WTC11 (cell line): ENCODE data around the gene KCTD2. TPM values are rescaled to one million over a fixed set of nuclear protein-coding genes. Genes with fewer than 3 reads are reported as not detected.

Experiments
- ATAC-seq: fragments of 200-7000 bp; cut with Tn5 transposase; 2 replicates; pipeline ENCODE4 v1.10.0; 2021; ENCODE audit warnings: mild to moderate bottlenecking, moderate library complexity
- CTCF ChIA-PET: fragments of 300-600 bp; sonication (Branson Sonifier 250); formaldehyde crosslinking; loops from one replicate; lab custom pipeline; 2021; ENCODE audit warnings: antibody characterized with exemption; lab: Charles Lee
- POLR2A ChIA-PET: fragments of 350-600 bp; sonication (Branson Sonifier 250); formaldehyde crosslinking; loops from one replicate; lab custom pipeline; 2021; ENCODE audit warnings: antibody characterized with exemption; lab: Charles Lee
- DNase-seq: peaks from one replicate; pipeline ENCODE4 v3.0.0; 2021; ENCODE audit warnings: low spot score
- H3K27ac Mint-ChIP-seq: 2 replicates; pipeline ENCODE4 v1.8.0; 2021; ENCODE audit warnings: mixed read lengths
- H3K27me3 Mint-ChIP-seq: 2 replicates; pipeline ENCODE4 v1.8.0; 2021; ENCODE audit warnings: low read depth, mild to moderate bottlenecking, moderate library complexity, mixed read lengths
- H3K36me3 Mint-ChIP-seq: 2 replicates; pipeline ENCODE4 v1.8.0; 2021; ENCODE audit warnings: mixed read lengths
- H3K4me1 Mint-ChIP-seq: 2 replicates; pipeline ENCODE4 v1.8.0; 2022; ENCODE audit warnings: mixed read lengths
- H3K4me3 Mint-ChIP-seq: 2 replicates; pipeline ENCODE4 v1.8.0; 2021; ENCODE audit warnings: mild to moderate bottlenecking, moderate library complexity, mixed read lengths
- H3K9me3 Mint-ChIP-seq: 2 replicates; pipeline ENCODE4 v1.8.0; 2021; ENCODE audit warnings: mixed read lengths
- CBFB ChIP-seq: sonication (generic); formaldehyde crosslinking; IDR thresholded peaks from 2 replicates; pipeline ENCODE4 v1.8.1; 2022; ENCODE audit warnings: mild to moderate bottlenecking, low read depth, missing genetic modification reagents
- ETV6 ChIP-seq: sonication (generic); formaldehyde crosslinking; IDR thresholded peaks from 2 replicates; pipeline ENCODE4 v1.8.1; 2022; ENCODE audit warnings: mild to moderate bottlenecking, missing genetic modification reagents
- FOXK1 ChIP-seq: sonication (generic); formaldehyde crosslinking; IDR thresholded peaks from 2 replicates; pipeline ENCODE4 v1.8.0; 2022; ENCODE audit warnings: mild to moderate bottlenecking, moderate library complexity, missing genetic modification reagents
- GABPB1 ChIP-seq: sonication (generic); formaldehyde crosslinking; IDR thresholded peaks from 2 replicates; pipeline ENCODE4 v1.8.1; 2023; ENCODE audit warnings: mild to moderate bottlenecking, missing genetic modification reagents
- HMGXB4 ChIP-seq: sonication (generic); formaldehyde crosslinking; IDR thresholded peaks from 2 replicates; pipeline ENCODE4 v1.8.1; 2023; ENCODE audit warnings: mild to moderate bottlenecking, moderate library complexity, missing genetic modification reagents
- JUN ChIP-seq: sonication (generic); formaldehyde crosslinking; IDR thresholded peaks from 2 replicates; pipeline ENCODE4 v1.8.0; 2023; ENCODE audit warnings: mild to moderate bottlenecking, missing genetic modification reagents
- KAT7 ChIP-seq: sonication (generic); formaldehyde crosslinking; IDR thresholded peaks from 2 replicates; pipeline ENCODE4 v1.8.1; 2023; ENCODE audit warnings: missing genetic modification reagents, mild to moderate bottlenecking, borderline replicate concordance
- MYBL2 ChIP-seq: sonication (generic); formaldehyde crosslinking; IDR thresholded peaks from 2 replicates; pipeline ENCODE4 v1.8.1; 2023; ENCODE audit warnings: mild to moderate bottlenecking, moderate library complexity, missing genetic modification reagents
- PRRX2 ChIP-seq: fragments of 250-450 bp; sonication (Bioruptor Pico); IDR thresholded peaks from 2 replicates; pipeline ENCODE4 v1.8.0; 2021; ENCODE audit warnings: mild to moderate bottlenecking
- STAT6 ChIP-seq: sonication (generic); formaldehyde crosslinking; conservative IDR thresholded peaks from 2 replicates; pipeline ENCODE4 v1.8.1; 2023; ENCODE audit warnings: mild to moderate bottlenecking, low read depth, missing genetic modification reagents, moderate library complexity
- TEAD4 ChIP-seq: sonication (generic); formaldehyde crosslinking; IDR thresholded peaks from 2 replicates; pipeline ENCODE4 v1.8.0; 2022; ENCODE audit warnings: mild to moderate bottlenecking, missing genetic modification reagents
- ZBTB21 ChIP-seq: sonication (generic); formaldehyde crosslinking; IDR thresholded peaks from 2 replicates; pipeline ENCODE4 v1.8.1; 2023; ENCODE audit warnings: mild to moderate bottlenecking, missing genetic modification reagents, borderline replicate concordance
- ZNF396 ChIP-seq: fragments of 250-450 bp; sonication (Bioruptor Pico); IDR thresholded peaks from 2 replicates; pipeline ENCODE4 v1.8.0; 2021; ENCODE audit warnings: mild to moderate bottlenecking, moderate library complexity, borderline replicate concordance
- ZNF423 ChIP-seq: fragments of 250-450 bp; sonication (Bioruptor Pico); IDR thresholded peaks from 2 replicates; pipeline ENCODE4 v2.1.2; 2022; ENCODE audit warnings: mild to moderate bottlenecking, moderate library complexity
- total RNA-seq: library from RNA; stranded (reverse); gene quantifications from 3 replicates; pipeline ENCODE4 v1.2.3, GENCODE V29; 2021
- TF ChIP-seq, protein P1 (sequence below): sonication (generic); formaldehyde crosslinking; IDR thresholded peaks from 2 replicates; pipeline ENCODE4 v1.8.0; 2022; ENCODE audit warnings: mild to moderate bottlenecking, missing genetic modification reagents
- TF ChIP-seq, protein P2 (sequence below): sonication (generic); formaldehyde crosslinking; IDR thresholded peaks from 2 replicates; pipeline ENCODE4 v1.8.0; 2022; ENCODE audit warnings: mild to moderate bottlenecking, missing genetic modification reagents
- TF ChIP-seq, protein P3 (sequence below): sonication (generic); formaldehyde crosslinking; IDR thresholded peaks from 2 replicates; pipeline ENCODE4 v1.8.0; 2023; ENCODE audit warnings: missing genetic modification reagents, mild to moderate bottlenecking, borderline replicate concordance
- TF ChIP-seq, protein P4 (sequence below): sonication (generic); formaldehyde crosslinking; IDR thresholded peaks from 2 replicates; pipeline ENCODE4 v1.8.1; 2023; ENCODE audit warnings: mild to moderate bottlenecking, missing genetic modification reagents
- TF ChIP-seq, protein P5 (sequence below): sonication (generic); formaldehyde crosslinking; IDR thresholded peaks from 2 replicates; pipeline ENCODE4 v1.8.0; 2023; ENCODE audit warnings: missing genetic modification reagents
- TF ChIP-seq, protein P6 (sequence below): sonication (generic); formaldehyde crosslinking; IDR thresholded peaks from 2 replicates; pipeline ENCODE4 v1.8.0; 2022; ENCODE audit warnings: mild to moderate bottlenecking, missing genetic modification reagents

The KCTD2 gene
- total RNA-seq, 1 experiment from 2014 or later: 31.3 TPM

- H3K27ac Mint-ChIP-seq: peak within 1 kb of the TSS; percentile 99
- peak; percentile 81 for ATAC-seq
- peaks cover 26% of the 10 kb centered on the region for H3K4me1 Mint-ChIP-seq
- H3K9me3 Mint-ChIP-seq: no peaks in the 10 kb centered on the region
- POLR2A ChIA-PET: interaction anchor here (0.6 to 3.5 kb wide), 20 partner anchors 9 to 380 kb away, joined by 3 to 30 read pairs (median 4); partner anchors contain the start of genes CDR2L, FDXR, HID1 and KCTD2
- CTCF ChIA-PET: interaction anchor here (0.5 to 7.0 kb wide), 41 partner anchors 10 to 276 kb away, joined by 3 to 139 read pairs (median 5); partner anchors contain the start of genes ATP5PD, CDR2L, FDXR and HID1
- peak; percentile 94 for DNase-seq
- peaks cover 7% of the 10 kb centered on the region; the same call in 1 of the 2 replicates for H3K36me3 Mint-ChIP-seq
- H3K27me3 Mint-ChIP-seq: no peaks in the 10 kb centered on the region
- peak within 1 kb of the TSS; percentile 73 for H3K4me3 Mint-ChIP-seq
- peak; percentile 95 for TF ChIP-seq FOXK1 (CRISPR knock-in tag)
- TF ChIP-seq, protein P1, sequence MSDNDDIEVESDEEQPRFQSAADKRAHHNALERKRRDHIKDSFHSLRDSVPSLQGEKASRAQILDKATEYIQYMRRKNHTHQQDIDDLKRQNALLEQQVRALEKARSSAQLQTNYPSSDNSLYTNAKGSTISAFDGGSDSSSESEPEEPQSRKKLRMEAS (CRISPR knock-in tag): peak; percentile 79; the same call in 1 of the 2 replicates
- TF ChIP-seq, protein P2, sequence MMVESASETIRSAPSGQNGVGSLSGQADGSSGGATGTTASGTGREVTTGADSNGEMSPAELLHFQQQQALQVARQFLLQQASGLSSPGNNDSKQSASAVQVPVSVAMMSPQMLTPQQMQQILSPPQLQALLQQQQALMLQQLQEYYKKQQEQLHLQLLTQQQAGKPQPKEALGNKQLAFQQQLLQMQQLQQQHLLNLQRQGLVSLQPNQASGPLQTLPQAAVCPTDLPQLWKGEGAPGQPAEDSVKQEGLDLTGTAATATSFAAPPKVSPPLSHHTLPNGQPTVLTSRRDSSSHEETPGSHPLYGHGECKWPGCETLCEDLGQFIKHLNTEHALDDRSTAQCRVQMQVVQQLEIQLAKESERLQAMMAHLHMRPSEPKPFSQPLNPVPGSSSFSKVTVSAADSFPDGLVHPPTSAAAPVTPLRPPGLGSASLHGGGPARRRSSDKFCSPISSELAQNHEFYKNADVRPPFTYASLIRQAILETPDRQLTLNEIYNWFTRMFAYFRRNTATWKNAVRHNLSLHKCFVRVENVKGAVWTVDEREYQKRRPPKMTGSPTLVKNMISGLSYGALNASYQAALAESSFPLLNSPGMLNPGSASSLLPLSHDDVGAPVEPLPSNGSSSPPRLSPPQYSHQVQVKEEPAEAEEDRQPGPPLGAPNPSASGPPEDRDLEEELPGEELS: peak; percentile 87
- TF ChIP-seq, protein P3, sequence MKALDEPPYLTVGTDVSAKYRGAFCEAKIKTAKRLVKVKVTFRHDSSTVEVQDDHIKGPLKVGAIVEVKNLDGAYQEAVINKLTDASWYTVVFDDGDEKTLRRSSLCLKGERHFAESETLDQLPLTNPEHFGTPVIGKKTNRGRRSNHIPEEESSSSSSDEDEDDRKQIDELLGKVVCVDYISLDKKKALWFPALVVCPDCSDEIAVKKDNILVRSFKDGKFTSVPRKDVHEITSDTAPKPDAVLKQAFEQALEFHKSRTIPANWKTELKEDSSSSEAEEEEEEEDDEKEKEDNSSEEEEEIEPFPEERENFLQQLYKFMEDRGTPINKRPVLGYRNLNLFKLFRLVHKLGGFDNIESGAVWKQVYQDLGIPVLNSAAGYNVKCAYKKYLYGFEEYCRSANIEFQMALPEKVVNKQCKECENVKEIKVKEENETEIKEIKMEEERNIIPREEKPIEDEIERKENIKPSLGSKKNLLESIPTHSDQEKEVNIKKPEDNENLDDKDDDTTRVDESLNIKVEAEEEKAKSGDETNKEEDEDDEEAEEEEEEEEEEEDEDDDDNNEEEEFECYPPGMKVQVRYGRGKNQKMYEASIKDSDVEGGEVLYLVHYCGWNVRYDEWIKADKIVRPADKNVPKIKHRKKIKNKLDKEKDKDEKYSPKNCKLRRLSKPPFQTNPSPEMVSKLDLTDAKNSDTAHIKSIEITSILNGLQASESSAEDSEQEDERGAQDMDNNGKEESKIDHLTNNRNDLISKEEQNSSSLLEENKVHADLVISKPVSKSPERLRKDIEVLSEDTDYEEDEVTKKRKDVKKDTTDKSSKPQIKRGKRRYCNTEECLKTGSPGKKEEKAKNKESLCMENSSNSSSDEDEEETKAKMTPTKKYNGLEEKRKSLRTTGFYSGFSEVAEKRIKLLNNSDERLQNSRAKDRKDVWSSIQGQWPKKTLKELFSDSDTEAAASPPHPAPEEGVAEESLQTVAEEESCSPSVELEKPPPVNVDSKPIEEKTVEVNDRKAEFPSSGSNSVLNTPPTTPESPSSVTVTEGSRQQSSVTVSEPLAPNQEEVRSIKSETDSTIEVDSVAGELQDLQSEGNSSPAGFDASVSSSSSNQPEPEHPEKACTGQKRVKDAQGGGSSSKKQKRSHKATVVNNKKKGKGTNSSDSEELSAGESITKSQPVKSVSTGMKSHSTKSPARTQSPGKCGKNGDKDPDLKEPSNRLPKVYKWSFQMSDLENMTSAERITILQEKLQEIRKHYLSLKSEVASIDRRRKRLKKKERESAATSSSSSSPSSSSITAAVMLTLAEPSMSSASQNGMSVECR: no peak; the same call in none of the 2 replicates
- TF ChIP-seq JUN: peak; percentile 86; the same call in 1 of the 2 replicates
- no peak for TF ChIP-seq ZNF423
- peak; percentile 96 for TF ChIP-seq GABPB1 (CRISPR knock-in tag)
- TF ChIP-seq, protein P4, sequence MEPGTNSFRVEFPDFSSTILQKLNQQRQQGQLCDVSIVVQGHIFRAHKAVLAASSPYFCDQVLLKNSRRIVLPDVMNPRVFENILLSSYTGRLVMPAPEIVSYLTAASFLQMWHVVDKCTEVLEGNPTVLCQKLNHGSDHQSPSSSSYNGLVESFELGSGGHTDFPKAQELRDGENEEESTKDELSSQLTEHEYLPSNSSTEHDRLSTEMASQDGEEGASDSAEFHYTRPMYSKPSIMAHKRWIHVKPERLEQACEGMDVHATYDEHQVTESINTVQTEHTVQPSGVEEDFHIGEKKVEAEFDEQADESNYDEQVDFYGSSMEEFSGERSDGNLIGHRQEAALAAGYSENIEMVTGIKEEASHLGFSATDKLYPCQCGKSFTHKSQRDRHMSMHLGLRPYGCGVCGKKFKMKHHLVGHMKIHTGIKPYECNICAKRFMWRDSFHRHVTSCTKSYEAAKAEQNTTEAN (CRISPR knock-in tag): 0 out of 2 replicates have a peak, but pooled peaks have one; percentile 58
- TF ChIP-seq, protein P5, sequence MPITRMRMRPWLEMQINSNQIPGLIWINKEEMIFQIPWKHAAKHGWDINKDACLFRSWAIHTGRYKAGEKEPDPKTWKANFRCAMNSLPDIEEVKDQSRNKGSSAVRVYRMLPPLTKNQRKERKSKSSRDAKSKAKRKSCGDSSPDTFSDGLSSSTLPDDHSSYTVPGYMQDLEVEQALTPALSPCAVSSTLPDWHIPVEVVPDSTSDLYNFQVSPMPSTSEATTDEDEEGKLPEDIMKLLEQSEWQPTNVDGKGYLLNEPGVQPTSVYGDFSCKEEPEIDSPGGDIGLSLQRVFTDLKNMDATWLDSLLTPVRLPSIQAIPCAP (CRISPR knock-in tag): peak; percentile 60; the same call in 1 of the 2 replicates
- TF ChIP-seq ETV6 (CRISPR knock-in tag): peak; percentile 97
- TF ChIP-seq ZBTB21 (CRISPR knock-in tag): peak; percentile 44; the same call in 1 of the 2 replicates
- peak; percentile 94; the same call in 1 of the 2 replicates for TF ChIP-seq KAT7 (CRISPR knock-in tag)
- peak; percentile 71; the same call in 1 of the 2 replicates for TF ChIP-seq HMGXB4 (CRISPR knock-in tag)
- TF ChIP-seq PRRX2 (CRISPR knock-in tag): no peak
- TF ChIP-seq CBFB (CRISPR knock-in tag): peak; percentile 88; the same call in 1 of the 2 replicates
- TF ChIP-seq, protein P6, sequence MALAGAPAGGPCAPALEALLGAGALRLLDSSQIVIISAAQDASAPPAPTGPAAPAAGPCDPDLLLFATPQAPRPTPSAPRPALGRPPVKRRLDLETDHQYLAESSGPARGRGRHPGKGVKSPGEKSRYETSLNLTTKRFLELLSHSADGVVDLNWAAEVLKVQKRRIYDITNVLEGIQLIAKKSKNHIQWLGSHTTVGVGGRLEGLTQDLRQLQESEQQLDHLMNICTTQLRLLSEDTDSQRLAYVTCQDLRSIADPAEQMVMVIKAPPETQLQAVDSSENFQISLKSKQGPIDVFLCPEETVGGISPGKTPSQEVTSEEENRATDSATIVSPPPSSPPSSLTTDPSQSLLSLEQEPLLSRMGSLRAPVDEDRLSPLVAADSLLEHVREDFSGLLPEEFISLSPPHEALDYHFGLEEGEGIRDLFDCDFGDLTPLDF (CRISPR knock-in tag): no peak
- TF ChIP-seq ZNF396: no peak
- no peak for TF ChIP-seq STAT6 (CRISPR knock-in tag)
- TF ChIP-seq MYBL2 (CRISPR knock-in tag): peak; percentile 60; the same call in 1 of the 2 replicates
- no peak for TF ChIP-seq TEAD4 (CRISPR knock-in tag)
These were observed 34.5 kb upstream of the KCTD2 start, which contains the start of gene MRPL58 for GRCh38 chr17:75012346-75013091. Gene MRPL58 (plus strand): TSS chr17:75012670. CDS start chr17:75012687, 17 bp downstream.
